ENCODE results near the gene CEACAM7. TPM values are rescaled to one million over a fixed set of nuclear protein-coding genes. Genes with fewer than 3 reads are reported as not detected.
A peak's percentile ranks its signal among the peaks of the same experiment; 100 is the strongest.

Gene CEACAM7
- polyA plus RNA-seq, 4 donors, result 0.15 to 0.33 TPM; not detected in 2

DNA sequence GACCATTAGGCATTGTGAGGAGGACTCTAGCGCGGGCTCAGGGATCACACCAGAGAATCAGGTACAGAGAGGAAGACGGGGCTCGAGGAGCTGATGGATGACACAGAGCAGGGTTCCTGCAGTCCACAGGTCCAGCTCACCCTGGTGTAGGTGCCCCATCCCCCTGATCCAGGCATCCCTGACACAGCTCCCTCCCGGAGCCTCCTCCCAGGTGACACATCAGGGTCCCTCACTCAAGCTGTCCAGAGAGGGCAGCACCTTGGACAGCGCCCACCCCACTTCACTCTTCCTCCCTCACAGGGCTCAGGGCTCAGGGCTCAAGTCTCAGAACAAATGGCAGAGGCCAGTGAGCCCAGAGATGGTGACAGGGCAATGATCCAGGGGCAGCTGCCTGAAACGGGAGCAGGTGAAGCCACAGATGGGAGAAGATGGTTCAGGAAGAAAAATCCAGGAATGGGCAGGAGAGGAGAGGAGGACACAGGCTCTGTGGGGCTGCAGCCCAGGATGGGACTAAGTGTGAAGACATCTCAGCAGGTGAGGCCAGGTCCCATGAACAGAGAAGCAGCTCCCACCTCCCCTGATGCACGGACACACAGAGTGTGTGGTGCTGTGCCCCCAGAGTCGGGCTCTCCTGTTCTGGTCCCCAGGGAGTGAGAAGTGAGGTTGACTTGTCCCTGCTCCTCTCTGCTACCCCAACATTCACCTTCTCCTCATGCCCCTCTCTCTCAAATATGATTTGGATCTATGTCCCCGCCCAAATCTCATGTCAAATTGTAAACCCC, 17.5 kb upstream of the CEACAM7 start:
- H3K4me1 ChIP-seq (ENCODE audit: control insufficient read depth in 3 of 3, insufficient read depth in 2 of 3, low read depth in 1 of 3, low read length in 2 of 3), result peaks cover 0 to 3% (median 0%) of the 10 kb centered on the region in 3 donors
- no peaks in the 10 kb centered on the region for H3K9me3 ChIP-seq (ENCODE audit: control insufficient read depth in 2 of 2, insufficient read depth in 1 of 2, low read depth in 1 of 2, low read length in 1 of 2)
- H3K36me3 ChIP-seq (ENCODE audit: control insufficient read depth in 3 of 3, insufficient read depth in 2 of 3, low read depth in 1 of 3, low read length in 3 of 3), result peaks cover 0 to 2% (median 0%) of the 10 kb centered on the region in 3 donors
- FAIRE-seq (no peak), DNase-seq (peak; percentile 21 to 76)
- H3K27ac ChIP-seq (ENCODE audit: low read depth in 1 of 3, low read length in 2 of 3), result no peak overlapping the region
- H3K4me3 ChIP-seq (ENCODE audit: low read depth in 1 of 3, low read length in 3 of 3), result no peak overlapping the region
- WGBS, 3 donors, result 41 to 45% (median 45%) methylated on average over 10 of the region's 10 CpGs
- H3K27me3 ChIP-seq (ENCODE audit: control insufficient read depth in 3 of 3, insufficient read depth in 3 of 3, low read length in 3 of 3), result peaks cover 0 to 6% (median 6%) of the 10 kb centered on the region in 3 donors

DNA sequence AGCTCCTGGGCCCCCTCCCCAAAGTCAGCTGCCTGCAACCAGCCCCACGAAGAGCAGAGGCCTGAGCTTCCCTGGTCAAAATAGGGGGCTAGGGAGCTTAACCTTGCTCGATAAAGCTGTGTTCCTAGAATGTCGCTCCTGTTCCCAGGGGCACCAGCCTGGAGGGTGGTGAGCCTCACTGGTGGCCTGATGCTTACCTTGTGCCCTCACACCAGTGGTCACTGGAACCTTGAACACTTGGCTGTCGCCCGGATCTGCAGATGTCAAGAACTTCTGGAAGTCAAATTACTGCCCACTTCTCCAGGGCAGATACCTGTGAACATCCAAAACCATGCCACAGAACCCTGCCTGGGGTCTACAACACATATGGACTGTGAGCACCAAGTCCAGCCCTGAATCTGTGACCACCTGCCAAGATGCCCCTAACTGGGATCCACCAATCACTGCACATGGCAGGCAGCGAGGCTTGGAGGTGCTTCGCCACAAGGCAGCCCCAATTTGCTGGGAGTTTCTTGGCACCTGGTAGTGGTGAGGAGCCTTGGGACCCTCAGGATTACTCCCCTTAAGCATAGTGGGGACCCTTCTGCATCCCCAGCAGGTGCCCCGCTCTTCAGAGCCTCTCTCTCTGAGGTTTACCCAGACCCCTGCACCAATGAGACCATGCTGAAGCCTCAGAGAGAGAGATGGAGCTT, 15.7 kb upstream of the CEACAM7 start:
- Histone ChIP-seq H3K27me3 (ENCODE audit: control insufficient read depth in 3 of 3, insufficient read depth in 3 of 3, low read length in 3 of 3) (peaks cover 0 to 6% (median 6%) of the 10 kb centered on the region in 3 donors), H3K4me1 (ENCODE audit: control insufficient read depth in 3 of 3, insufficient read depth in 2 of 3, low read depth in 1 of 3, low read length in 2 of 3) (peaks cover 0 to 18% (median 3%) of the 10 kb centered on the region in 3 donors), H3K27ac (ENCODE audit: low read depth in 1 of 3, low read length in 2 of 3) (no peak overlapping the region), H3K36me3 (ENCODE audit: control insufficient read depth in 3 of 3, insufficient read depth in 2 of 3, low read depth in 1 of 3, low read length in 3 of 3) (no peaks in the 10 kb centered on the region), H3K9me3 (ENCODE audit: control insufficient read depth in 2 of 2, insufficient read depth in 1 of 2, low read depth in 1 of 2, low read length in 1 of 2) (no peaks in the 10 kb centered on the region), H3K4me3 (ENCODE audit: low read depth in 1 of 3, low read length in 3 of 3) (no peak overlapping the region)
- FAIRE-seq, result no peak
- WGBS, 3 donors, result 81 to 85% (median 82%) methylated on average over 8 of the region's 8 CpGs
- no peak for DNase-seq

DNA sequence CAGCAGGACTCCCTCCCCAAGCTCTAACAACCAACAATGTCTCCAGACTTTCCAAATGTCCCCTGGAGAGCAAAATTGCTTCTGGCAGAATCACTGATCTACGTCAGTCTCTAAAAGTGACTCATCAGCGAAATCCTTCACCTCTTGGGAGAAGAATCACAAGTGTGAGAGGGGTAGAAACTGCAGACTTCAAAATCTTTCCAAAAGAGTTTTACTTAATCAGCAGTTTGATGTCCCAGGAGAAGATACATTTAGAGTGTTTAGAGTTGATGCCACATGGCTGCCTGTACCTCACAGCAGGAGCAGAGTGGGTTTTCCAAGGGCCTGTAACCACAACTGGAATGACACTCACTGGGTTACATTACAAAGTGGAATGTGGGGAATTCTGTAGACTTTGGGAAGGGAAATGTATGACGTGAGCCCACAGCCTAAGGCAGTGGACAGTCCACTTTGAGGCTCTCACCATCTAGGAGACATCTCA, 14.1 kb upstream of the CEACAM7 start:
- H3K9me3 ChIP-seq (ENCODE audit: control insufficient read depth in 2 of 2, insufficient read depth in 1 of 2, low read depth in 1 of 2, low read length in 1 of 2), result no peaks in the 10 kb centered on the region
- H3K4me1 ChIP-seq (ENCODE audit: control insufficient read depth in 3 of 3, insufficient read depth in 2 of 3, low read depth in 1 of 3, low read length in 2 of 3), result peaks cover 0 to 23% (median 3%) of the 10 kb centered on the region in 3 donors
- H3K27ac ChIP-seq (ENCODE audit: low read depth in 1 of 3, low read length in 2 of 3), result no peak overlapping the region
- H3K27me3 ChIP-seq (ENCODE audit: control insufficient read depth in 3 of 3, insufficient read depth in 3 of 3, low read length in 3 of 3), result peaks cover 0 to 9% (median 4%) of the 10 kb centered on the region in 3 donors
- FAIRE-seq, result no peak
- 54 to 82% (median 67%) methylated on average over 3 of the region's 3 CpGs for WGBS, 3 donors
- no peaks in the 10 kb centered on the region for H3K36me3 ChIP-seq (ENCODE audit: control insufficient read depth in 3 of 3, insufficient read depth in 2 of 3, low read depth in 1 of 3, low read length in 3 of 3)
- DNase-seq, result no peak
- H3K4me3 ChIP-seq (ENCODE audit: low read depth in 1 of 3, low read length in 3 of 3), result no peak overlapping the region

DNA sequence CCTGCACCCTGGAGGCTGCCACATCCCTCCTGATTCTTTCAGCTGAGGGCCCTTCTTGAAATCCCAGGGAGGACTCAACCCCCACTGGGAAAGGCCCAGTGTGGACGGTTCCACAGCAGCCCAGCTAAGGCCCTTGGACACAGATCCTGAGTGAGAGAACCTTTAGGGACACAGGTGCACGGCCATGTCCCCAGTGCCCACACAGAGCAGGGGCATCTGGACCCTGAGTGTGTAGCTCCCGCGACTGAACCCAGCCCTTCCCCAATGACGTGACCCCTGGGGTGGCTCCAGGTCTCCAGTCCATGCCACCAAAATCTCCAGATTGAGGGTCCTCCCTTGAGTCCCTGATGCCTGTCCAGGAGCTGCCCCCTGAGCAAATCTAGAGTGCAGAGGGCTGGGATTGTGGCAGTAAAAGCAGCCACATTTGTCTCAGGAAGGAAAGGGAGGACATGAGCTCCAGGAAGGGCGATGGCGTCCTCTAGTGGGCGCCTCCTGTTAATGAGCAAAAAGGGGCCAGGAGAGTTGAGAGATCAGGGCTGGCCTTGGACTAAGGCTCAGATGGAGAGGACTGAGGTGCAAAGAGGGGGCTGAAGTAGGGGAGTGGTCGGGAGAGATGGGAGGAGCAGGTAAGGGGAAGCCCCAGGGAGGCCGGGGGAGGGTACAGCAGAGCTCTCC, 13.5 kb upstream of the CEACAM7 start:
- FAIRE-seq (no peak), DNase-seq (peak; percentile 15 to 24)
- Histone ChIP-seq H3K4me3 (ENCODE audit: low read depth in 1 of 3, low read length in 3 of 3) (no peak overlapping the region), H3K36me3 (ENCODE audit: control insufficient read depth in 3 of 3, insufficient read depth in 2 of 3, low read depth in 1 of 3, low read length in 3 of 3) (no peaks in the 10 kb centered on the region), H3K9me3 (ENCODE audit: control insufficient read depth in 2 of 2, insufficient read depth in 1 of 2, low read depth in 1 of 2, low read length in 1 of 2) (no peaks in the 10 kb centered on the region), H3K27me3 (ENCODE audit: control insufficient read depth in 3 of 3, insufficient read depth in 3 of 3, low read length in 3 of 3) (peaks cover 0 to 9% (median 4%) of the 10 kb centered on the region in 3 donors), H3K27ac (ENCODE audit: low read depth in 1 of 3, low read length in 2 of 3) (no peak overlapping the region), H3K4me1 (ENCODE audit: control insufficient read depth in 3 of 3, insufficient read depth in 2 of 3, low read depth in 1 of 3, low read length in 2 of 3) (peaks cover 0 to 23% (median 3%) of the 10 kb centered on the region in 3 donors)
- WGBS, 3 donors, result 49 to 53% (median 51%) methylated on average over 10 of the region's 10 CpGs

DNA sequence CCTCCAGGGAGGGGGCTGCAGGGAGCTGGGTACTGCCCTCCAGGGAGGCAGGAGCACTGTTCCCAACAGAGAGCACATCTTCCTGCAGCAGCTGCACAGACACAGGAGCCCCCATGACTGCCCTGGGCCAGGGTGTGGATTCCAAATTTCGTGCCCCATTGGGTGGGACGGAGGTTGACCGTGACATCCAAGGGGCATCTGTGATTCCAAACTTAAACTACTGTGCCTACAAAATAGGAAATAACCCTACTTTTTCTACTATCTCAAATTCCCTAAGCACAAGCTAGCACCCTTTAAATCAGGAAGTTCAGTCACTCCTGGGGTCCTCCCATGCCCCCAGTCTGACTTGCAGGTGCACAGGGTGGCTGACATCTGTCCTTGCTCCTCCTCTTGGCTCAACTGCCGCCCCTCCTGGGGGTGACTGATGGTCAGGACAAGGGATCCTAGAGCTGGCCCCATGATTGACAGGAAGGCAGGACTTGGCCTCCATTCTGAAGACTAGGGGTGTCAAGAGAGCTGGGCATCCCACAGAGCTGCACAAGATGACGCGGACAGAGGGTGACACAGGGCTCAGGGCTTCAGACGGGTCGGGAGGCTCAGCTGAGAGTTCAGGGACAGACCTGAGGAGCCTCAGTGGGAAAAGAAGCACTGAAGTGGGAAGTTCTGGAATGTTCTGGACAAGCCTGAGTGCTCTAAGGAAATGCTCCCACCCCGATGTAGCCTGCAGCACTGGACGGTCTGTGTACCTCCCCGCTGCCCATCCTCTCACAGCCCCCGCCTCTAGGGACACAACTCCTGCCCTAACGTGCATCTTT, 12.5 kb upstream of the CEACAM7 start:
- no peaks in the 10 kb centered on the region for H3K36me3 ChIP-seq (ENCODE audit: control insufficient read depth in 3 of 3, insufficient read depth in 2 of 3, low read depth in 1 of 3, low read length in 3 of 3)
- H3K4me3 ChIP-seq (ENCODE audit: low read depth in 1 of 3, low read length in 3 of 3), result no peak overlapping the region
- DNase-seq (no peak), FAIRE-seq (no peak)
- H3K27ac ChIP-seq (ENCODE audit: low read depth in 1 of 3, low read length in 2 of 3), result no peak overlapping the region
- peaks cover 0 to 23% (median 3%) of the 10 kb centered on the region in 3 donors for H3K4me1 ChIP-seq (ENCODE audit: control insufficient read depth in 3 of 3, insufficient read depth in 2 of 3, low read depth in 1 of 3, low read length in 2 of 3)
- WGBS, 3 donors, result 71 to 87% (median 81%) methylated on average over 12 to 13 of the region's 13 CpGs
- H3K27me3 ChIP-seq (ENCODE audit: control insufficient read depth in 3 of 3, insufficient read depth in 3 of 3, low read length in 3 of 3), result peaks cover 0 to 9% (median 6%) of the 10 kb centered on the region in 3 donors
- no peaks in the 10 kb centered on the region for H3K9me3 ChIP-seq (ENCODE audit: control insufficient read depth in 2 of 2, insufficient read depth in 1 of 2, low read depth in 1 of 2, low read length in 1 of 2)

DNA sequence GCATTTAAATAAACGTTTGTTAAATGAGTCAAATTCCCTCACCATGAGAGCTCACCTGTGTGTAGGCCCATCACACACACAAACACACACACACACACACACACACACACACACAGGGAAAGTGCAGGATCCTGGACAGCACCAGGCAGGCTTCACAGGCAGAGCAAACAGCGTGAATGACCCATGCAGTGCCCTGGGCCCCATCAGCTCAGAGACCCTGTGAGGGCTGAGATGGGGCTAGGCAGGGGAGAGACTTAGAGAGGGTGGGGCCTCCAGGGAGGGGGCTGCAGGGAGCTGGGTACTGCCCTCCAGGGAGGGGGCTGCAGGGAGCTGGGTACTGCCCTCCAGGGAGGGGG, 11.9 kb upstream of the CEACAM7 start:
- H3K4me1 ChIP-seq (ENCODE audit: control insufficient read depth in 3 of 3, insufficient read depth in 2 of 3, low read depth in 1 of 3, low read length in 2 of 3), result peaks cover 0 to 23% (median 3%) of the 10 kb centered on the region in 3 donors
- peak overlapping the region in 1 of 3 donors; percentile 64 for H3K27ac ChIP-seq (ENCODE audit: low read depth in 1 of 3, low read length in 2 of 3)
- H3K36me3 ChIP-seq (ENCODE audit: control insufficient read depth in 3 of 3, insufficient read depth in 2 of 3, low read depth in 1 of 3, low read length in 3 of 3), result no peaks in the 10 kb centered on the region
- H3K9me3 ChIP-seq (ENCODE audit: control insufficient read depth in 2 of 2, insufficient read depth in 1 of 2, low read depth in 1 of 2, low read length in 1 of 2), result no peaks in the 10 kb centered on the region
- DNase-seq (no peak), FAIRE-seq (no peak)
- H3K4me3 ChIP-seq (ENCODE audit: low read depth in 1 of 3, low read length in 3 of 3), result no peak overlapping the region
- 40 to 58% (median 47%) methylated on average over 2 of the region's 2 CpGs for WGBS, 3 donors
- peaks cover 0 to 9% (median 4%) of the 10 kb centered on the region in 3 donors for H3K27me3 ChIP-seq (ENCODE audit: control insufficient read depth in 3 of 3, insufficient read depth in 3 of 3, low read length in 3 of 3)

DNA sequence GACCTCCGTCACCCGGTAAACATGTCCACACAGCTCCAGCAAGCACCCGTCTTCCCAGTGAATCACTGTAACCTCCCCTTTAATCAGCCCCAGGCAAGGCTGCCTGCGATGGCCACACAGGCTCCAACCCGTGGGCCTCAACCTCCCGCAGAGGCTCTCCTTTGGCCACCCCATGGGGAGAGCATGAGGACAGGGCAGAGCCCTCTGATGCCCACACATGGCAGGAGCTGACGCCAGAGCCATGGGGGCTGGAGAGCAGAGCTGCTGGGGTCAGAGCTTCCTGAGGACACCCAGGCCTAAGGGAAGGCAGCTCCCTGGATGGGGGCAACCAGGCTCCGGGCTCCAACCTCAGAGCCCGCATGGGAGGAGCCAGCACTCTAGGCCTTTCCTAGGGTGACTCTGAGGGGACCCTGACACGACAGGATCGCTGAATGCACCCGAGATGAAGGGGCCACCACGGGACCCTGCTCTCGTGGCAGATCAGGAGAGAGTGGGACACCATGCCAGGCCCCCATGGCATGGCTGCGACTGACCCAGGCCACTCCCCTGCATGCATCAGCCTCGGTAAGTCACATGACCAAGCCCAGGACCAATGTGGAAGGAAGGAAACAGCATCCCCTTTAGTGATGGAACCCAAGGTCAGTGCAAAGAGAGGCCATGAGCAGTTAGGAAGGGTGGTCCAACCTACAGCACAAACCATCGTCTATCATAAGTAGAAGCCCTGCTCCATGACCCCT, 11.3 kb upstream of the CEACAM7 start:
- H3K27ac ChIP-seq (ENCODE audit: low read depth in 1 of 3, low read length in 2 of 3), result peak overlapping the region in 2 of 3 donors; percentile 64 to 90
- FAIRE-seq (no peak), DNase-seq (no peak)

More for the DNA sequence above, 11.3 kb upstream of the CEACAM7 start:
- Histone ChIP-seq H3K4me3 (ENCODE audit: low read depth in 1 of 3, low read length in 3 of 3) (no peak overlapping the region), H3K9me3 (ENCODE audit: control insufficient read depth in 2 of 2, insufficient read depth in 1 of 2, low read depth in 1 of 2, low read length in 1 of 2) (no peaks in the 10 kb centered on the region), H3K4me1 (ENCODE audit: control insufficient read depth in 3 of 3, insufficient read depth in 2 of 3, low read depth in 1 of 3, low read length in 2 of 3) (peaks cover 0 to 23% (median 3%) of the 10 kb centered on the region in 3 donors), H3K36me3 (ENCODE audit: control insufficient read depth in 3 of 3, insufficient read depth in 2 of 3, low read depth in 1 of 3, low read length in 3 of 3) (no peaks in the 10 kb centered on the region), H3K27me3 (ENCODE audit: control insufficient read depth in 3 of 3, insufficient read depth in 3 of 3, low read length in 3 of 3) (peaks cover 0 to 9% (median 4%) of the 10 kb centered on the region in 3 donors)
- WGBS, 3 donors, result 60 to 65% (median 63%) methylated on average over 17 of the region's 17 CpGs

All from small intestine (tissue), 7 donors.